Loucy (cell line): ENCODE results near the gene RCAN1.
A peak's percentile ranks its signal among the peaks of the same experiment; 100 is the strongest.

Experiments
- H2AFZ ChIP-seq: fragments of 200-600 bp; sonication (generic); 2 replicates; pipeline ENCODE4 v1.6.0; 2016; ENCODE audit warnings: antibody characterized with exemption, mild to moderate bottlenecking, low read length, moderate library complexity
- H3F3A ChIP-seq: fragments of 200-600 bp; 2 replicates; pipeline ENCODE4 v1.6.0; 2016; ENCODE audit warnings: antibody characterized with exemption, low read depth, mild to moderate bottlenecking
- H3K27me3 ChIP-seq: fragments of 200-600 bp; sonication (generic); 2 replicates; pipeline ENCODE4 v1.6.1; 2014; ENCODE audit warnings: low read length, mild to moderate bottlenecking; ENCODE audit not compliant: insufficient read depth, poor library complexity, severe bottlenecking
- H3K36me3 ChIP-seq: fragments of 200-600 bp; sonication (generic); 2 replicates; pipeline ENCODE4 v1.6.1; 2016; ENCODE audit warnings: low read length; ENCODE audit not compliant: insufficient read depth
- H3K4me1 ChIP-seq: fragments of 200-600 bp; sonication (generic); 2 replicates; pipeline ENCODE4 v1.5.1; 2014; ENCODE audit warnings: low read length, mild to moderate bottlenecking; ENCODE audit not compliant: insufficient read depth, poor library complexity, severe bottlenecking
- H3K4me2 ChIP-seq: fragments of 200-600 bp; sonication (generic); 2 replicates; pipeline ENCODE4 v1.6.0; 2014; ENCODE audit warnings: antibody characterized with exemption, low read length, low read depth, mild to moderate bottlenecking; ENCODE audit not compliant: poor library complexity, severe bottlenecking
- H3K4me3 ChIP-seq: fragments of 200-600 bp; sonication (generic); 2 replicates; pipeline ENCODE4 v1.5.1; 2014; ENCODE audit warnings: low read length, mild to moderate bottlenecking, mixed read lengths; ENCODE audit not compliant: poor library complexity, severe bottlenecking
- H3K79me2 ChIP-seq: fragments of 200-600 bp; sonication (generic); 2 replicates; pipeline ENCODE4 v1.6.1; 2014; ENCODE audit warnings: low read length; ENCODE audit not compliant: insufficient read depth
- H3K9ac ChIP-seq: fragments of 200-600 bp; sonication (generic); 2 replicates; pipeline ENCODE4 v1.6.0; 2014; ENCODE audit warnings: mild to moderate bottlenecking, low read depth, low read length, moderate library complexity; ENCODE audit not compliant: poor library complexity, severe bottlenecking
- H3K9me2 ChIP-seq: fragments of 200-600 bp; sonication (generic); replicated peaks from 2 replicates; pipeline ENCODE4 v1.6.1; 2016; ENCODE audit warnings: low read depth, low read length, mixed read lengths
- H3K9me3 ChIP-seq: fragments of 200-600 bp; sonication (generic); 2 replicates; pipeline ENCODE4 v1.6.1; 2014; ENCODE audit warnings: mild to moderate bottlenecking, antibody characterized with exemption, low read length, low read depth; ENCODE audit not compliant: insufficient read depth
- H4K20me1 ChIP-seq: fragments of 200-600 bp; sonication (generic); 2 replicates; pipeline ENCODE4 v1.6.0; 2014; ENCODE audit warnings: antibody characterized with exemption, low read length, mild to moderate bottlenecking; ENCODE audit not compliant: insufficient read depth, poor library complexity, severe bottlenecking
- CTCF ChIP-seq: fragments of 200-600 bp; sonication (generic); conservative IDR thresholded peaks from 2 replicates; pipeline ENCODE4 v1.5.1; 2014; ENCODE audit warnings: mild to moderate bottlenecking, antibody characterized with exemption, low read length
- EZH2phosphoT487 ChIP-seq: fragments of 200-600 bp; IDR thresholded peaks from 2 replicates; pipeline ENCODE4 v1.6.1; 2018; ENCODE audit warnings: antibody characterized with exemption, mild to moderate bottlenecking, moderate library complexity, borderline replicate concordance

The RCAN1 gene

GRCh38 chr21:34639250-34639649, 24.3 kb upstream of the RCAN1 start:
- H3K9me3 ChIP-seq, result no peaks in the 10 kb centered on the region
- H3K9ac ChIP-seq, result no peak overlapping the region
- H3K4me1 ChIP-seq, result peaks cover 23% of the 10 kb centered on the region
- no peaks in the 10 kb centered on the region for H3K36me3 ChIP-seq
- H3K4me3 ChIP-seq, result no peak overlapping the region
- no peaks in the 10 kb centered on the region for H3K9me2 ChIP-seq
- no peaks in the 10 kb centered on the region for H3F3A ChIP-seq
- no peaks in the 10 kb centered on the region for H3K27me3 ChIP-seq
- no peak for TF ChIP-seq CTCF
- TF ChIP-seq EZH2phosphoT487, result no peak
- H4K20me1 ChIP-seq, result no peaks in the 10 kb centered on the region
- H3K79me2 ChIP-seq, result no peaks in the 10 kb centered on the region
- H2AFZ ChIP-seq, result no peak overlapping the region
- no peak overlapping the region for H3K4me2 ChIP-seq

- no peaks in the 10 kb centered on the region for H4K20me1 ChIP-seq
- H3K9me3 ChIP-seq, result no peaks in the 10 kb centered on the region
- H3K4me3 ChIP-seq, result no peak overlapping the region
- H3K27me3 ChIP-seq, result no peaks in the 10 kb centered on the region
- H3K9ac ChIP-seq, result no peak overlapping the region
- no peak overlapping the region for H3K4me2 ChIP-seq
- H3F3A ChIP-seq, result no peaks in the 10 kb centered on the region
- H3K9me2 ChIP-seq, result no peaks in the 10 kb centered on the region
- H3K79me2 ChIP-seq, result no peaks in the 10 kb centered on the region
- no peaks in the 10 kb centered on the region for H3K36me3 ChIP-seq
- TF ChIP-seq CTCF (no peak), EZH2phosphoT487 (no peak)
- no peak overlapping the region for H2AFZ ChIP-seq
- H3K4me1 ChIP-seq, result peaks cover 14% of the 10 kb centered on the region
Measured at GRCh38 chr21:34636961-34637360, 22.0 kb upstream of the RCAN1 start.

DNA sequence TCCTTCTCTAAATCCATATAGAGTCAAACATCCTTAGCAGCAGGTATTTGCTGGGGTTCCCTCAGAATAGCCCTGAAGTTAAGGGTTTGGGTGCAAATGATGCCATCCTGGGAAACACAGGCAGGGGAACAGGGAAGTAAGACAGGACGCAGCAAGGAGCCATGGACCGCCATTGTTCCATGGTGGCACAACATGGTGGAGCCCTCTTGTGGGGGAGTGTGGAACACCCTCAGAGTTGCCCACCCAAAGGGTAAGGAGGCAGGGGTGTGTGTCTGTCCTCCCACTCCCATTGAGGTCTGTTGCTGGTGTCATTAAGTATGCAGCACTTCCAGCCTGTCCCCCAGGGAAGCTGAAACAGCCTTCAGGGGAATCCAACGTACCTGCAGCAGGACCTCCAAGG, 20.4 kb upstream of the RCAN1 start:
- Histone ChIP-seq H3K9me2 (no peaks in the 10 kb centered on the region), H3F3A (no peaks in the 10 kb centered on the region), H3K27me3 (no peaks in the 10 kb centered on the region), H3K9me3 (no peaks in the 10 kb centered on the region), H2AFZ (no peak overlapping the region), H4K20me1 (no peaks in the 10 kb centered on the region), H3K4me3 (no peak overlapping the region), H3K36me3 (no peaks in the 10 kb centered on the region), H3K9ac (no peak overlapping the region), H3K4me1 (peaks cover 11% of the 10 kb centered on the region), H3K79me2 (no peaks in the 10 kb centered on the region), H3K4me2 (no peak overlapping the region)
- TF ChIP-seq CTCF, result peak; percentile 72
- TF ChIP-seq EZH2phosphoT487, result no peak
